Measurements from ENCODE around the gene SIX2.

DNA sequence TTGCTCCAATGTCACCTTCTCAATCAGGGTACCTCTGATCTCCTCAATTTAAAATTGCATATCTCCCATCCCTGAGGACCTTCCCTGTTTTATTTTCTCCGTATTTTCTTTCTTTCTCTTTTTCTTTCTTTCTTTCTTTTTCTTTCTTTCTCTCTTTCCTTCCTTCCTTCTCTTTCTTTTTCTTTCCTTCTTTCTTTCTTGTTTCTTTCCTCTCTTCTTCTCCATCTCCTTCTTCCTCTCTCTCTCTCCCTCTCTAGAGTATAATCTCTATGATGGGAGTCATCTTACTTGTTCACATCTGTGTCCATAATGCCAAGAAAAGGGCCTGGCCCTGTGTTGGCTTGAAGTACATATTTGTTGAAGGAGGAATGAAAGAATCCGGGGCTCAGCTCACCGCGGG is 21.3 kb upstream of the SIX2 start:
- TF ChIP-seq, protein P1, sequence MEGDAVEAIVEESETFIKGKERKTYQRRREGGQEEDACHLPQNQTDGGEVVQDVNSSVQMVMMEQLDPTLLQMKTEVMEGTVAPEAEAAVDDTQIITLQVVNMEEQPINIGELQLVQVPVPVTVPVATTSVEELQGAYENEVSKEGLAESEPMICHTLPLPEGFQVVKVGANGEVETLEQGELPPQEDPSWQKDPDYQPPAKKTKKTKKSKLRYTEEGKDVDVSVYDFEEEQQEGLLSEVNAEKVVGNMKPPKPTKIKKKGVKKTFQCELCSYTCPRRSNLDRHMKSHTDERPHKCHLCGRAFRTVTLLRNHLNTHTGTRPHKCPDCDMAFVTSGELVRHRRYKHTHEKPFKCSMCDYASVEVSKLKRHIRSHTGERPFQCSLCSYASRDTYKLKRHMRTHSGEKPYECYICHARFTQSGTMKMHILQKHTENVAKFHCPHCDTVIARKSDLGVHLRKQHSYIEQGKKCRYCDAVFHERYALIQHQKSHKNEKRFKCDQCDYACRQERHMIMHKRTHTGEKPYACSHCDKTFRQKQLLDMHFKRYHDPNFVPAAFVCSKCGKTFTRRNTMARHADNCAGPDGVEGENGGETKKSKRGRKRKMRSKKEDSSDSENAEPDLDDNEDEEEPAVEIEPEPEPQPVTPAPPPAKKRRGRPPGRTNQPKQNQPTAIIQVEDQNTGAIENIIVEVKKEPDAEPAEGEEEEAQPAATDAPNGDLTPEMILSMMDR (IDR thresholded peaks at IDR 0.05; ENCODE audit: insufficient read depth, low read depth, low read length): no peak
- no peak for TF ChIP-seq EZH2 (IDR thresholded peaks at IDR 0.05; ENCODE audit: insufficient read depth, low read length)
